ENCODE results near the gene ARL6IP5.

- TF ChIP-seq POLR2A (IDR thresholded peaks at IDR 0.05) (no peak), CTCF (IDR thresholded peaks at IDR 0.05) (no peak)
Observed at GRCh38 chr3:69072928-69073327, 11.8 kb upstream of the ARL6IP5 start.
